ENCODE data around the gene ZNF777. TPM values are rescaled to one million over a fixed set of nuclear protein-coding genes. Genes with fewer than 3 reads are reported as not detected.

Gene ZNF777
- total and polyA plus RNA-seq, 9 of the 15 experiments (the other 6 are each of a cell fraction or from before 2014, with no cell fraction given) = 0.11 to 32.6 (median 9.0) TPM

GRCh38 chr7:149460493-149461277 is at the start of gene ZNF777 (continued):
- no peak for TF ChIP-seq KLF13 (tag; IDR thresholded peaks at IDR 0.05; ENCODE audit: borderline replicate concordance, low read depth)
- TF ChIP-seq HMGN3 (IDR thresholded peaks at IDR 0.05; ENCODE audit: borderline replicate concordance, extremely low read depth, insufficient read length, low read depth, low read length) = peak; percentile 63
- TF ChIP-seq ZNF263 (CRISPR knock-in tag; IDR thresholded peaks at IDR 0.05; ENCODE audit: borderline replicate concordance) = no peak
- TF ChIP-seq CGGBP1 (CRISPR knock-in tag; IDR thresholded peaks at IDR 0.05) = no peak
- TF ChIP-seq ZMIZ1 (IDR thresholded peaks at IDR 0.05; ENCODE audit: low read depth in 2 of 2, low read length in 2 of 2) = no peak; a peak in 1 of 4 replicates
- no peak for TF ChIP-seq TCF3 (CRISPR knock-in tag; IDR thresholded peaks at IDR 0.05)
- peak; percentile 79; the same call in 1 of the 2 replicates for TF ChIP-seq THAP12 (CRISPR knock-in tag; IDR thresholded peaks at IDR 0.05)
- TF ChIP-seq PKNOX1 (IDR thresholded peaks at IDR 0.05) = peak; percentile 16; the same call in 1 of the 2 replicates
- TF ChIP-seq ZNF551 (CRISPR knock-in tag; IDR thresholded peaks at IDR 0.05) = no peak
- no peak for TF ChIP-seq LEF1 (IDR thresholded peaks at IDR 0.05)
- no peak for TF ChIP-seq CREB5 (CRISPR knock-in tag; IDR thresholded peaks at IDR 0.05)
- no peak for TF ChIP-seq HNRNPUL1 (IDR thresholded peaks at IDR 0.05; ENCODE audit: low read length)
- no peak for TF ChIP-seq NFATC3 (IDR thresholded peaks at IDR 0.05)
- peak; percentile 42; the same call in 1 of the 2 replicates for TF ChIP-seq POLR2H (tag; IDR thresholded peaks at IDR 0.05; ENCODE audit: low read depth)
- no peak for TF ChIP-seq RFX5 (IDR thresholded peaks at IDR 0.05; ENCODE audit: low read depth, low read length)
- no peak for TF ChIP-seq ZNF134 (CRISPR knock-in tag; conservative IDR thresholded peaks at IDR 0.05)
- TF ChIP-seq CSDE1 (IDR thresholded peaks at IDR 0.05) = no peak

Measured in K562 (cell line).